Hematopoietic multipotent progenitor cell (in vitro differentiated cells): Measurements from ENCODE around the gene FARP1. TPM values are rescaled to one million over a fixed set of nuclear protein-coding genes. Genes with fewer than 3 reads are reported as not detected.
A peak's percentile ranks its signal among the peaks of the same experiment; 100 is the strongest.

Source experiments
- DNase-seq, 3 donors: peaks; one replicate each; pipeline ENCODE4 v3.0.0-alpha.2; 2011 to 2015; ENCODE audit warnings: low read depth in 2 of 3, low spot score in 2 of 3
- total RNA-seq: library from RNA; depleted of rRNA; stranded (reverse); fragments of >200 nt; gene quantifications from one replicate; pipeline ENCODE4 v1.2.3, GENCODE V29; 2012

Gene FARP1
- 0.27 TPM for total RNA-seq

DNA sequence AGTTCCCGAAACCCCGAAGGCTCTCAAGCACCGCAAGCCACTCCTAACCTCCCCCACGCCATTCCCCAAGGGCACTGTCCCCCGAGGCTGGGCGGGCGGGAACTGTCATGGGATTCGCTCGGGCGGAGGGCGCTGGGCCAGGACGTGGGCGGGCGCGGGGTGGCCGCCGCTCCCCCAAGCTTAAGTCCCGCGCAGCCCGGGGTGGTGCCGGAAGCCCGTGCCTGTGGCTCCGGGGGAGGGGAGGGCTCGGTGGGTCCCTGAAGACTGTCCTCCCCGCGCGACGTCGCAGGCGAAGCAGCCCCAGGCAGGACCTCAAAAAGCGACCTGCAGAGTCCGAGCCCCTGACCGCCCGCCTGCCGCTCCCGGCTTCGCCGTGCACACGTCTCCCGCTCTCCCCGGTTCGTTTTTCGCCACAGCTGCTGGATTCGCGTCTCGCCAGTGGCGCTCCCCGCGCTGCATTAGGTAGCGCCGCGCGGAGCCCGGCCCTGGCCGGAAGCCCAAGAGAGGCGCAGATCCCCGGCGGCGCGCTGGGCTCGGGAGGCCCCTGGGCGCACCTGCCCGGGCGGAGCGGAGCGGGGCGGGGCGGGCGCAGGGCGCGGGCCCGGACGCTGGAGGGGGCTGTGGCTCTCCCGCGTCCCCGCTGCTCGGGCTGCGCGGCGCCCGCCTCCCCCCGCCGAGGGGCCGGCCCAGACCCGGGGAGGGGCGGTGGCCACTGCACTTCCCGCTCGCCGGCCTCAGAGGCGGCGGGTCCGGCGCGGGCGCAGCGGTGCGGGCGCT lies at the start of gene FARP1:
Gene FARP1, plus strand, starts transcription at position 715 of the 777 bp plus-strand sequence. CDS start 70,149 bp downstream, outside the sequence.
- DNase-seq, result peak in 2 of 3 donors; percentile 43 to 48

- no peak for DNase-seq
These were observed 48.1 kb upstream of the FARP1 start for GRCh38 chr13:98094678-98095266.

GRCh38 chr13:98096059-98096458 lies 46.8 kb upstream of the FARP1 start:
- DNase-seq, result no peak

DNA sequence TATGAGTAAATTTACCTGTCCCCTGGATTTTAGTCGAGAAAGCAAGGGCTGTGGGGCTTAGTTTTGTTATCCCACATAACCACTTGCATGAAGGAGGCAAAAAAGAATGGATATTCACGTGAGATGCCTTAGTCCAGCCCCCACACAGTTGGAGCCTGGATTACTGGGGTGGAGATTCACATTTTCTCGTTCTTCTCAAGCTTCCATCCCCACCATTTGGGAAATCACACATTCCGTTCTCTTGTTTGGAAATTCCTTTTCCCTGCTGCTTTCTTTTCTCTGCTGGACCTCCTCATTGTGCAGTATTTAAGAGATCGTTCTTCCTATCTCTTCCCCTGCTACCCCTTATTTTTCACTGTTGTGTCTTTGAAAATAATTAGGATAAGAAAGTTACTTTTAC lies 45.1 kb upstream of the FARP1 start:
- DNase-seq, result no peak

DNA sequence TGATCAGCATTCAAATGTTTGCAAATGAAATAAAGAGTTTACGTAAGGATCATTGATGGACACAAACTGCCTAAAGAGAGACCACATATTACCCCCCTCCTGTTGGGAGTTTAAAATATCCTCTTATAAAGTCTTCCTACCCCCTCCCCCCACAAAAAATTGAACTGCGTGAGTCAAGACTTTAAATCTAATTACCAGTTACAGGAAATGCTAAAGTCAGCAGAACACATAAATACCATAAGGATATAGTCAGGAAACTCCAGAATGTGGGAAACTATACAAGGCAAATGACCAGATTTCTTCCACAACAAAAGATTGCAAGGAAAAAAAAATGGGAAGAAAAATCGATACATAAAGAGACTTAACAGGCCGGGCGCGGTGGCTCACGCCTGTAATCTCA lies 44.4 kb upstream of the FARP1 start:
- DNase-seq, result no peak

DNA sequence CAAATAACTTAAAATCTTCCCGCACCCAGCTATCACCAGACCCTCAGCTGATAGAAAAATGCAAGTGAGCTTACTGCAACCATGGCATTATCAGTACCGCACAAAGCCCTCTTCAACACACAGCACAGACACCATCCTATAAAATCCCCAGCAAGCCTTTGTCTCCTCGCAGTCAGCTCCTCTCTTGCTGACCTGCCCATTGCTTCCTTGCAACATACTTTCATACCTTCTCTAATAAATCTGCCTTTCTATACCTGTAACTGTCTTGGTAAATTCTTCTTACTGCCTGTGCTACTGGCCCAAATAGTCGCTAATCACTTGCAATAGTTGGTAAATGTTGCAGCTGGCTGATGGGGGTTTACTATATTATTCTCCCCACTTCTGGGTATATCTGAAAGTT lies 43.3 kb upstream of the FARP1 start:
- no peak for DNase-seq

- DNase-seq, result no peak
These were observed 42.4 kb upstream of the FARP1 start for GRCh38 chr13:98100481-98100880.

DNA sequence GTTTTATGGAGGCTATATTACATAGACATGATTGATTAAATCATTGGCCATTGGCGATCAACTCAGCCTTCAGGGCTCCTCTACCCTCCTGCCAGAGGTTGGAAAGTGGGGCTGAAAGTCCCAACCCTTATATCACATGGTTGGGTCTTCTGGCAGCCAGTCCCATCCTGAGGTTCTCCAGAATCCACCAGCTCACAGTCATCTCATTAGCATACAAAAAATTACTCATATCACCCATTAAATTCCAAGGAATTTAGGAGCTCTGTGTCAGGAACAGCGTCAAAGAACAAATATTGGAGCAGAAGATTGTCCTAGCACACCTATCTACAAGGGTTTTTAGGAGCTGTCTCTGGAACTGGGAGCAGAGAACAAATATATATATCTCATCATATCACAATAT lies 39.4 kb upstream of the FARP1 start:
- DNase-seq, result no peak

DNA sequence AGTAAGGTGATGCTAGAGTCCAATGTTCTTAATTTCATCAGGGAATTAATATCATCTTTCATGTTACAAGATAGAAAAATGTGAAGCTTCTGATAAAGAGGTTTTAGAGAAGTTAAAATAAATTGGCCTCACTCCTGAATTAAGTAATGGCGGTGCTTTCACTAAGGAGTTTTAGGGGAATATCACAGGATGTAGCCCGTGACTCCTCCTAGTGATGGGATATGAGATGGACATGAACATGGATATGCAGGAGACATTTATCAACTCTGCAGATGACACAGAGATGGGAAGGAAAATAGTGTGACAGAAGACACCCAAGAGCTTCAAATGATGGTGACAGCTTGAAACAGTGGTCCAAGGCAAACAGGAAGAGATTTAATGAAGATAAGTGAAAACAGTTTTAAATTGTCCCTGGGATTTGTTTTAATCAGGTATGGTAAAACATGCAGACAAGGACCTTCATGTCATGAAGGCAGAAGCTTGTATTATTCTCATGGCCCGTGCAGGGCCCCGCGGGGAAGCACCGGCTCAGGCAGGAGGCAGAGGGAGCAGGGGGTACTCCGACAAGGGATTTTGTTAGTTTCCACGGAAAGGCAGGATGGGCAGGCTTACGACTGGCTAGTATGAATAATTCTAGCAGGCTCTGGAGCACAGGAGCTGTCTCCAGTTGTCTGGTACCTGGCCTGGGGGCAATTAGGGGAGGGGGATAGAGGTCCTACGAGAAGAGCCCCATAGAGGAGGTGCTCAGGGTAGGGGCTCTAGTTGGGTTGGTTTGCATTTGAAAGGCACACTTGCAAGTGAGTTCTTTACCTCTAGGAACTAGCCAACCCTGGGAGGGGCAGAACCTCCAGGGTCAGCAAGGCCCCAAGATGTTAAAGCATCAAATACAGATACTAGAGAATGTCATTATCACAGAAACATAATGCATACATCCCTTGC lies 38.7 kb upstream of the FARP1 start:
- no peak for DNase-seq

DNA sequence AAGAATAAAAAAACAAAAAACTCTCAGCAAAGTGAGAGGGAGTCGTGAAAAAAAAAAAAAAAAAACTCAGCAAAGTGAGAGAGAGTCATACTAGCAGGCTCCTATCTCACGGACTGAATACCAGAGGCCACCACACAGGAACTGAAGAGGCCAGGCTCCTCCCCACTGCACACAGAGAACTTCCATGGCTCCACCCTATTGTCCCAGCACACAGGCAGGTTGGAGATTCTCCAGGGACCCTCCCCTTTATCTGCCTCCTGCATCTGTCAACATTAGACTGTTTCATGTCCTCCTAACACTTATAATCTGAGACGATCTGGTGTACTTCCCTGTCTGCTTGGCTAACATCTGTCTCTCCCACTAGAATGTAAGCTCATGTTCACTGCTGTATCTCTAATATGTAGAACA lies 37.0 kb upstream of the FARP1 start:
- peak in 1 of 3 donors; percentile 6 for DNase-seq

DNA sequence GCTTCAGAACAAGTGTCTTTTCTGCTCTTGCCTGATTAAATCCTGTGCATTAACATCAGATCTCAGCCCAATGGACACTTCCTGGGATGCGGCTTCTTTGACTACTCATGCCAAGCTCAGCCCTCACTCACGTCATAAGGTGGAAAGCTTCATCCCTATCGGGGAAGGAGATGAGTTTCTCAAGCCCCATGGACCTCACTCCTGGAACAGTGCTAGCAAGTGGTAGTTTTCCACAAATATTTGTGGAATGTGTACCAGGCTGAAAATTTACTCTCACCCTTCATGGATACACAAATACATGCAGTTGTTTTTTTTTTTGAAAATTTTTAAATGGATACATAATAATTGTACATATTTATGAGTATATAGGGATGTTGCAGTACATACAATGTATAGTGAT lies 34.6 kb upstream of the FARP1 start:
- DNase-seq, result no peak

GRCh38 chr13:98109226-98109853 lies 33.6 kb upstream of the FARP1 start:
- no peak for DNase-seq

DNA sequence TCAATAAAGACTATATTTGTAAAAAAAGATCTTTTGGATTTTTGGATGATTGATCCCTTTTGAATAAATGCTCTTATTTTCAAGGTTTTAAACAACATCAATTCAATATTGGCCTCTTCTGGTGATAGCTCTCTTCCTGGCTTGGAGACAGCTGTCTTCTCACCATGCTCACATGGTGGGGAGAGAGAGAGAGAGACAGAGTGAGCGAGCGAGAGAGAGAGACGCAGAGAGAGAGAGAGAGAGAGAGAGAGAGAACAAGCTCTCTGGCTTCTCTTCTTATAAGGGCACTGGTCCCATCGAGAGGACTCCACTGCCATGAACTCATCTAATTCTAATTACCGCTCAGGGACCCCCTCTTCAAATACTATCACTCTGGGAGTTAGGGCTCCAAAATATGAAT lies 32.1 kb upstream of the FARP1 start:
- DNase-seq, result no peak

DNA sequence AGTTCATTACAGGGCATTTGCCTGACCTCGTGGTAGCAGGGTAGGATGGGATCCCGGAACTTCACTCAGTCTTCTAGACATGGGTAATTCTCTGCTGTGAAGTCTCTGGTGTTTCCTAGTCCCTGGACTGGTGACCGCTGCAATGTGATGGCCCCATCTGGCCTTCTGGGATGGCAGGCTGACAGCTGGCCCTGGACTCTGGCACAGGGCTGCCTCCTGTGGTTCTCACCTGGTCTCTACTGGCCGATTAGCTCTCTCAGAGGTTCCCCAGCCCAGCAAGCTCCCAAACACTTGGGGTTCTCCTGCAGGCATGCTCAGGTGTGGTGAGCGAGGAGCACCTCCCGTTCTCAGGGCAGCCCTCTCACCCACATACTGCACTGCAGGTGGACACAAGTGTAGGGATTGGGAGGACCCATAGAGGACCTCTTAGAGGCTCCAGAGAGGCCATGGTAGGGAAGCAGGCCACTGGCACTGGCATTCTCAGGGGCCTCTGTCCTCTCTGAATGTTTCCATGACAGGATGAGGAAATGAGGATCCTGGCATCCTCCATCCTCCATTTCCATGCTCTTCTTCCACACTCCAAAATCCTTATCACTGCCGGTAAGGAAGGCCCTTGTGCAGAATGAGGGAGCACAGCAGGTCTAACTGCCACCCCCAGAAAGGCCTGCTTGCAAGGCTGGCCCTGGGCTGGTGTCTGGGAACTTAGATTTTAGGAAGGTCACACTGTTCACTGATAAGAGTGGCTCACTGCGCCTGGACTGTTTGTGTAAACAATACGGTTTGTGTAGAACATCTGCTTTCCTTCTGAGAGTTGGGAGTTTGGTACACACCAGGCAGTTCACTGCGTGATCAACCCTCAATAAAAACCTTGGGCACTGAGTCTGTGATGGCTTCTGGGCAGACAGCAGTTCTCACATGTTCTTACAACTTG lies 31.5 kb upstream of the FARP1 start:
- DNase-seq, result no peak

- DNase-seq, result no peak
These were observed 30.4 kb upstream of the FARP1 start for GRCh38 chr13:98112456-98112855.

DNA sequence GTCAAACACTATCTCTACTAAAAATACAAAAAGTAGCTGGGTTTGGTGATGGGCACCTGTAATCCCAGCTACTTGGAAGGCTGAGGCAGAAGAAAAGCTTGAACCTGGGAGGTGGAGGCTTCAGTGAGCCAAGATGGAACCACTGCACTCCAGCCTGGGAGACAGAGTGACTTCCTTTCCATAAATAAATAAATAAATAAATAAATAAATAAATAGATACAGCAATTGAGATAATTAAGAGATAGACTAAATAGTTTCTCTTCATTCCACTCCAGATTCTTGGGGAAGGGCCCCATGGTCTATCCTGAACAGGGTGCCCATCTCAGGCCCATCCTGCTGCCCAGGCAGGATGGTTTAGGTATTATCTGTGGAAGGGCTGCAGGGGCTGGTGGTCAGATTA lies 24.0 kb upstream of the FARP1 start:
- DNase-seq, result no peak

GRCh38 chr13:98123176-98123575 lies 19.7 kb upstream of the FARP1 start:
- no peak for DNase-seq

DNA sequence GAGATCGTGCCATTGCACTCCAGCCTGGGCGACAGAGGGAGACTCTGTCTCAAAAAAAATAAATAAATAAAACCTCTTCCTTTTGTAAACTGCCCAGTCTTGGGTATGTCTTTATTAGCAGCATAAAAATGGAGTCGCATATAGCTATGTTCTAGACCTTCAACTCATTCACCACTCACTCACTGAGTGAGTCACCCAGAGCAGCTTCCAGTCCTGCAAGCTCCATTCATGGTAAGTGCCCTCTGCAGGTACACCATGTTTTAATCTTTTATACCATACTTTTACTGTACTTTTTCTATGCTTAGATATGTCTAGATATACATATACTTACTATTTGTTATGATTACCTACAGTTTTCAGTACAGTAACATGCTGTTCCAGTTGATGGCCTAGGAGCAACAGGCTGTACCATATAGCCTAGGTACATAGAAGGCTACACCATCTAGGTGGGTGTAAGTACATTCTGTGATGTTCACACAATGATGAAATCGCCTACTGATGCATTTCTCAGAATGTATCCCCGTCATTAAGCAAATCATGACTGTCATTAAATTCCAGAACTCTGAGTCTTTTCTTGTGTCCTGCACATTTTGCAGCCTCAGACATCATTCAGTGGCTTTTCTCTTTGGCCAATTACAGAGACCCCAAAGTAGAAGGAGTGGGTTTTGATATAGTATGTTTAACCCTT lies 13.7 kb upstream of the FARP1 start:
- DNase-seq, result no peak

DNA sequence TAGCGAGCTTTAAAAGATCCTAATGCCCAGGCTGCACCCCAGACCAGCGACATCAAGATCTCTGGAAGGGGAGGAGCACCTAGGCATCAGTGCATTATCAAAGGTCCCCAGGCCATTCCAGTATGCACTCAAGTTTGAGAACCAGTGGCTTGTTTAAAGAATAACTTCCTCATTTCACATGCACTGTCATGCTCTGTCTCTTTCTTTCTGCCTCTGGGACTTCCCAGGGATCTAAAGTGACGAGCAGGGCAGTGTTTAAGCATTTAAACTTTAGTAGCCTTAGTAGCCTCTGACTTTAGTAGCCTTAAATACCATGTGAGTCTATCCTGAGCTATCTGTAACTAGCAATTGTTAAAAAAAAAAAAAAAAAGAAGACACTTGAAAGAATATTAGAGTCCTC lies 8.9 kb upstream of the FARP1 start:
- peak in 2 of 3 donors; percentile 59 to 83 for DNase-seq
